Endodermal cell (in vitro differentiated cells): ENCODE data around the gene TNFRSF4. TPM values are rescaled to one million over a fixed set of nuclear protein-coding genes. Genes with fewer than 3 reads are reported as not detected.

Source experiments
- DNase-seq: peaks from one replicate; pipeline ENCODE4 v3.0.0-alpha.2; 2017
- H3K27ac ChIP-seq: 2 replicates; pipeline ENCODE4 v1.5.1; 2013; ENCODE audit warnings: mild to moderate bottlenecking, low read depth, low read length, moderate library complexity
- H3K27me3 ChIP-seq: 2 replicates; pipeline ENCODE4 v1.6.1; 2013; ENCODE audit warnings: mild to moderate bottlenecking, low read length, moderate library complexity; ENCODE audit not compliant: insufficient read depth, control insufficient read depth, poor library complexity, severe bottlenecking
- H3K36me3 ChIP-seq: 2 replicates; pipeline ENCODE4 v1.7.0; 2013; ENCODE audit warnings: mild to moderate bottlenecking, low read length, moderate library complexity; ENCODE audit not compliant: control insufficient read depth, insufficient read depth
- H3K4me1 ChIP-seq: one replicate; pipeline ENCODE4 v1.7.0; 2013; ENCODE audit warnings: low read length; ENCODE audit not compliant: control insufficient read depth, insufficient read depth
- H3K4me3 ChIP-seq: 2 replicates; pipeline ENCODE4 v1.5.1; 2013; ENCODE audit warnings: mild to moderate bottlenecking, low read length, moderate library complexity
- H3K9ac ChIP-seq: 2 replicates; pipeline ENCODE4 v1.6.1; 2013; ENCODE audit warnings: mild to moderate bottlenecking, low read length, moderate library complexity; ENCODE audit not compliant: poor library complexity, severe bottlenecking; ENCODE audit errors: extremely low read depth
- H3K9me3 ChIP-seq: 2 replicates; pipeline ENCODE4 v1.6.1; 2013; ENCODE audit warnings: mild to moderate bottlenecking, low read length, moderate library complexity; ENCODE audit not compliant: control insufficient read depth
- H3K27ac Mint-ChIP-seq: 2 replicates; pipeline ENCODE4 v1.8.0; 2020; ENCODE audit warnings: mixed read lengths
- H3K27me3 Mint-ChIP-seq: 2 replicates; pipeline ENCODE4 v1.8.0; 2021; ENCODE audit warnings: mild to moderate bottlenecking, mixed read lengths; ENCODE audit not compliant: insufficient read depth
- H3K36me3 Mint-ChIP-seq: 2 replicates; pipeline ENCODE4 v1.8.0; 2020; ENCODE audit warnings: low read depth, mixed read lengths
- H3K4me1 Mint-ChIP-seq: 2 replicates; pipeline ENCODE4 v1.8.0; 2020; ENCODE audit warnings: mixed read lengths
- H3K4me3 Mint-ChIP-seq: 2 replicates; pipeline ENCODE4 v1.8.0; 2020; ENCODE audit warnings: mild to moderate bottlenecking, moderate library complexity, mixed read lengths
- H3K9me3 Mint-ChIP-seq: 2 replicates; pipeline ENCODE4 v1.8.0; 2020; ENCODE audit warnings: mild to moderate bottlenecking, mixed read lengths
- CTCF ChIP-seq: fragments of 200-600 bp; sonication (generic); conservative IDR thresholded peaks from 2 replicates; pipeline ENCODE4 v1.5.0; 2021; ENCODE audit warnings: antibody characterized with exemption, mild to moderate bottlenecking
- WGBS, 2 experiments: methylation state at CpG; one replicate each; pipeline versions ENCODE4 v1.1.5 to v1.1.7; 2013; ENCODE audit warnings: missing lambda C conversion rate in 2 of 2, mixed read lengths in 1 of 2; ENCODE audit not compliant: insufficient coverage in 1 of 2, insufficient read length in 1 of 2; 5-methylcytosine and 5-hydroxymethylcytosine counted together
- total RNA-seq, 2 donors: library from RNA; stranded (reverse); fragmentation: NEBNext Ultra II Directional in 1 of 2; extraction: Animal tissue kit (Norgen Biotek cat#: 25700) in 1 of 2; gene quantifications; 2 replicates in 1 of 2; 3 replicates in 1 of 2; pipeline ENCODE4 v1.2.1, GENCODE V29; 2021

Gene TNFRSF4
- total RNA-seq, 2 donors from 2014 or later, result 0.20 TPM; not detected in 1

- TF ChIP-seq CTCF, result no peak
- Mint-ChIP-seq H3K27me3 (peaks cover 19% of the 10 kb centered on the region), H3K36me3 (no peaks in the 10 kb centered on the region), H3K9me3 (peaks cover 34% of the 10 kb centered on the region), H3K27ac (no peak overlapping the region), H3K4me3 (no peak overlapping the region), H3K4me1 (no peaks in the 10 kb centered on the region)
- Histone ChIP-seq H3K27me3 (no peaks in the 10 kb centered on the region), H3K4me1 (no peaks in the 10 kb centered on the region), H3K9ac (no peak overlapping the region), H3K36me3 (no peaks in the 10 kb centered on the region), H3K4me3 (no peak overlapping the region), H3K27ac (no peak overlapping the region), H3K9me3 (peaks cover 28% of the 10 kb centered on the region)
- no peak for DNase-seq
- WGBS, 2 experiments, result 86 to 93% methylated on average over 1 to 3 of the region's 3 CpGs
Observed at GRCh38 chr1:1194723-1195122, 19.2 kb downstream of the TNFRSF4 start.

- H3K4me3 Mint-ChIP-seq, result no peak overlapping the region
- Histone ChIP-seq H3K27ac (no peak overlapping the region), H3K4me3 (no peak overlapping the region), H3K9ac (no peak overlapping the region), H3K4me1 (no peaks in the 10 kb centered on the region), H3K36me3 (no peaks in the 10 kb centered on the region), H3K9me3 (peaks cover 28% of the 10 kb centered on the region), H3K27me3 (no peaks in the 10 kb centered on the region)
- TF ChIP-seq CTCF, result no peak
- peaks cover 38% of the 10 kb centered on the region for H3K9me3 Mint-ChIP-seq
- no peak overlapping the region for H3K27ac Mint-ChIP-seq
- H3K27me3 Mint-ChIP-seq, result peaks cover 23% of the 10 kb centered on the region
- DNase-seq, result no peak
- WGBS, 2 experiments, result 89 to 91% methylated on average over 11 of the region's 11 CpGs
- no peaks in the 10 kb centered on the region for H3K4me1 Mint-ChIP-seq
- H3K36me3 Mint-ChIP-seq, result no peaks in the 10 kb centered on the region
Observed at GRCh38 chr1:1191734-1192133, 22.2 kb downstream of the TNFRSF4 start.

- TF ChIP-seq CTCF, result no peak
- DNase-seq, result no peak
- H3K4me1 ChIP-seq, result no peaks in the 10 kb centered on the region
- H3K9me3 ChIP-seq, result peaks cover 20% of the 10 kb centered on the region
- H3K27me3 Mint-ChIP-seq, result peaks cover 9% of the 10 kb centered on the region
- no peak overlapping the region for H3K4me3 ChIP-seq
- no peaks in the 10 kb centered on the region for H3K4me1 Mint-ChIP-seq
- H3K36me3 ChIP-seq, result no peaks in the 10 kb centered on the region
- H3K9me3 Mint-ChIP-seq, result peaks cover 26% of the 10 kb centered on the region
- H3K9ac ChIP-seq, result no peak overlapping the region
- no peak overlapping the region for H3K27ac Mint-ChIP-seq
- WGBS, 2 experiments, result 90 to 91% methylated on average over 4 to 5 of the region's 5 CpGs
- no peaks in the 10 kb centered on the region for H3K27me3 ChIP-seq
- no peak overlapping the region for H3K27ac ChIP-seq
- H3K36me3 Mint-ChIP-seq, result no peaks in the 10 kb centered on the region
- H3K4me3 Mint-ChIP-seq, result no peak overlapping the region
Observed at GRCh38 chr1:1189111-1189510, 24.8 kb downstream of the TNFRSF4 start.
